Fibroblast of pulmonary artery (primary cell): ENCODE data around the gene RTL5.

Source experiments
- DNase-seq: peaks from one replicate; pipeline ENCODE4 v3.0.0-alpha.2; 2010; ENCODE audit warnings: low read depth
- H3K4me3 ChIP-seq: replicated peaks from 2 replicates; pipeline ENCODE4 v1.5.1; 2011; ENCODE audit warnings: low read depth, mild to moderate bottlenecking, control low read depth, low read length, moderate library complexity
- CTCF ChIP-seq: IDR thresholded peaks from 2 replicates; pipeline ENCODE4 v1.5.1; 2011; ENCODE audit warnings: mild to moderate bottlenecking, control low read depth, low read length, inconsistent platforms; ENCODE audit errors: missing control alignments

RTL5 gene

GRCh38 chrX:72126048-72126415 lies 5.7 kb downstream of the RTL5 start:
- DNase-seq, result peak; percentile 25
- no peak overlapping the region for H3K4me3 ChIP-seq
- TF ChIP-seq CTCF, result no peak

- no peak overlapping the region for H3K4me3 ChIP-seq
- TF ChIP-seq CTCF, result no peak
- no peak for DNase-seq
Observed at GRCh38 chrX:72125331-72126047, 6.2 kb downstream of the RTL5 start.

- no peak for DNase-seq
- no peak overlapping the region for H3K4me3 ChIP-seq
- no peak for TF ChIP-seq CTCF
Observed at GRCh38 chrX:72124540-72125201, 7.0 kb downstream of the RTL5 start.

- DNase-seq, result peak; percentile 58
- H3K4me3 ChIP-seq, result no peak overlapping the region
- TF ChIP-seq CTCF, result no peak
Observed at GRCh38 chrX:72123471-72124185, 8.1 kb downstream of the RTL5 start.

- DNase-seq, result no peak
- TF ChIP-seq CTCF, result no peak
- no peak overlapping the region for H3K4me3 ChIP-seq
Observed at GRCh38 chrX:72122621-72123337, 8.9 kb downstream of the RTL5 start.

- TF ChIP-seq CTCF, result no peak
- H3K4me3 ChIP-seq, result no peak overlapping the region
- peak; percentile 62 for DNase-seq
Observed at GRCh38 chrX:72121383-72121782, 10.3 kb downstream of the RTL5 start.
